Measurements from ENCODE around the gene CORT. TPM values are rescaled to one million over a fixed set of nuclear protein-coding genes. Genes with fewer than 3 reads are reported as not detected.
"Not testable (repeated sequence)": the region's sequence is repeated elsewhere in the genome, so short reads cannot be mapped to it uniquely, and the experiment has no call there.

Gene CORT
- polyA plus RNA-seq, 2 donors, result 0.18 to 0.20 TPM

DNA sequence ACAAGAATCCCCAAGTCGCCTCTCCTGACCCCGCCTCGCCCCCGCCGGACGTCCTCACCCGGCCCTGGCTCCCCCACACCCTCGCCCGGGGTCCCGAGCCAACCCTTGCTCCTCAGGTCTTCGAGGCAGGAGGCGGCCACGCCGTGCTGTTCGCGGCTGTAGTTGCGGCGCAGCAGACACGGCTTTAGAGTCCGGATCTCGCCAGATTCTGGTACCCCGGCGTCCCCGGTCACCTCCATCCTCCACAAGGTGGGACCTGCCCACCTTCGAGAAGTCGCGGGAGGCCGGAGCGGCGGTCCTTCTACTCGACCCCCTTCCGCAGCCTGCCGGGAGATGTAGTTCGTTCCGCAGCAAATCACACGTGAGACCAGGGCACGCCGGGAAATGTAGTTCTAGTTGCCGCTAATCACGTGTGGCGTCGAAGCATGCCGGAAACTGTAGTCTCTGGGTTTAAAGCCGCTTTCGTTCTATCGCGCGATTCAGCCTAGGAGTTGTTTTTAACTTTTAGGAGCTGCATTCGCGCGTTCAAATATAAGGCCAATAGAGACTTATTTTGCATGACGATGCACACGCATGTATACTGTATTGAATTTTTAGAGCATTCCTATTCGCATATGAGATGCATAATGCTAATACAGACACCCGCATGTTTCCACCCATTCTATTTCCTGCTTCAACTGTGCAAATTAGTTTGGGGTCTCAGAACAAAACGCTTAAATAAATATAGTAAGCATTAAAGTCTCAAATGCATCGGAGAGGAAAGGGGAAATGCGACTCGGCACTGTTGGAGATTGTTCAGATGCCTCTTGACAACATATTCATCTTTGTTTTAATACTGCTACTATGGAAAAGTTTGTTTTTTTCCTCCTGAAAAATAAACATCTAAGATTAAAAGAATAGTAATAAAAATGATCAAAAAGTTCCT lies 22.7 kb downstream of the CORT start, which contains the start of gene DFFA:
TSS of gene DFFA (minus strand) at position 310 of the 925 bp plus-strand sequence. CDS start at position 239, 71 bp downstream.
- Histone ChIP-seq H3K4me1 (ENCODE audit: control insufficient read depth in 2 of 2, insufficient read depth in 2 of 2, low read length in 1 of 2) (peaks cover 0 to 3% of the 10 kb centered on the region in 2 donors), H3K27ac (ENCODE audit: low read depth in 2 of 2, low read length in 1 of 2) (peak within 1 kb of the TSS; percentile 69 to 82), H3K27me3 (ENCODE audit: control insufficient read depth in 1 of 2, insufficient read depth in 2 of 2, low read length in 2 of 2) (no peaks in the 10 kb centered on the region), H3K9me3 (ENCODE audit: control insufficient read depth in 2 of 2, insufficient read depth in 1 of 2, low read depth in 1 of 2, low read length in 1 of 2) (no peaks in the 10 kb centered on the region), H3K36me3 (ENCODE audit: control insufficient read depth in 2 of 2, insufficient read depth in 2 of 2, low read length in 1 of 2) (peaks cover 0 to 11% of the 10 kb centered on the region in 2 donors), H3K4me3 (ENCODE audit: low read depth in 1 of 2, low read length in 2 of 2) (peak within 1 kb of the TSS; percentile 64 to 86)
- WGBS, 2 donors, result 1% methylated on average over 59 of the region's 59 CpGs

DNA sequence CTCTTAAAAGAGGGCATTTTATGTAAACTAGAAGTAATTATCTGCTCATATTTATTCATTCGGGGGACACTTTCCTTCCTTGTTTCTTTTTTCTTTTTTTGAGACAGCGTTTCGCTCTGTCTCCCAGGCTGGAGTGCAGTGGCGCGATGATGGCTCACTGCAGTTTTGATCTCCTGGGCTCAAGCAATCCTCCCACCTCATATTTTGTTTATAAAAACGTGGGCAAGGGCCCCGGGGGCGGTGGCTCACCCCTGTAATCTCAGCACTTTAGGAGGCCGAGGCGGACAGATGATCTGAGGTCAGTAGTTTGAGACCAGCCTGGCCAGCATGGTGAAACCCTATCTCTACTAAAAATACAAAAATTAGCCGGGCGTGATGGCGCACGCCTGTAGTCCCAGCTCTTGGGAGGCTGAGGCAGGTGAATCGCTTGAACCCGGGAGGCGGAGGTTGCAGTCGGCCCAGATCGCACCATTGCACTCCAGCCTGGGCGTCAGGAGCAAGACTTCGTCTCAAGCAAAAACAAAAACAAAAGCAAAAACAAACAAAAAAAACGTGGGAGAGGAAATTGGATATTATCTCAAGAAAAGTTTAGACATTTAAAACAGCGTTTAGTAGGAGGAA lies 23.4 kb downstream of the CORT start:
- H3K27ac ChIP-seq (ENCODE audit: low read depth in 2 of 2, low read length in 1 of 2), result no peak overlapping the region

DNA sequence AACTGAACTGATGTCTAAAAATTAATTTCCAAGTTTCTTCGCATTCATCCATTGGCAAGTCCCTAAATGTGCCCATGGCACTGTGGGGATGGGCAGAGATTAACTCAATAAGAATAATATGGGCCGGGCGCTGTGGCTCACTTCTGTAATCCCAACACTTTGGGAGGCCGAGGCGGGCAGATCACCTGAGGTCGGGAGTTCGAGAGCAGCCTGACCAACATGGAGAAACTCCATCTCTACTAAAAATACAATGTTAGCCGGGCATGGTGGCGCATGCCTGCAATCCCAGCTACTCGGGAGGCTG lies 24.4 kb downstream of the CORT start:
- H3K27ac ChIP-seq (ENCODE audit: low read depth in 2 of 2, low read length in 1 of 2); H3K9me3 ChIP-seq (ENCODE audit: control insufficient read depth in 2 of 2, insufficient read depth in 1 of 2, low read depth in 1 of 2, low read length in 1 of 2); H3K27me3 ChIP-seq (ENCODE audit: control insufficient read depth in 1 of 2, insufficient read depth in 2 of 2, low read length in 2 of 2); H3K36me3 ChIP-seq (ENCODE audit: control insufficient read depth in 2 of 2, insufficient read depth in 2 of 2, low read length in 1 of 2); H3K4me1 ChIP-seq (ENCODE audit: control insufficient read depth in 2 of 2, insufficient read depth in 2 of 2, low read length in 1 of 2): not testable (repeated sequence)
- WGBS, 2 donors, result 87 to 89% methylated on average over 10 of the region's 10 CpGs
- H3K4me3 ChIP-seq (ENCODE audit: low read depth in 1 of 2, low read length in 2 of 2), result peak overlapping the region in 1 of 2 donors; percentile 92

More for the DNA sequence above, 23.4 kb downstream of the CORT start:
- 87 to 88% methylated on average over 23 of the region's 23 CpGs for WGBS, 2 donors
- H3K27me3 ChIP-seq (ENCODE audit: control insufficient read depth in 1 of 2, insufficient read depth in 2 of 2, low read length in 2 of 2), result no peaks in the 10 kb centered on the region
- no peaks in the 10 kb centered on the region for H3K9me3 ChIP-seq (ENCODE audit: control insufficient read depth in 2 of 2, insufficient read depth in 1 of 2, low read depth in 1 of 2, low read length in 1 of 2)
- no peak overlapping the region for H3K4me3 ChIP-seq (ENCODE audit: low read depth in 1 of 2, low read length in 2 of 2)
- H3K4me1 ChIP-seq (ENCODE audit: control insufficient read depth in 2 of 2, insufficient read depth in 2 of 2, low read length in 1 of 2), result peaks cover 0 to 3% of the 10 kb centered on the region in 2 donors
- H3K36me3 ChIP-seq (ENCODE audit: control insufficient read depth in 2 of 2, insufficient read depth in 2 of 2, low read length in 1 of 2), result peaks cover 0 to 8% of the 10 kb centered on the region in 2 donors

DNA sequence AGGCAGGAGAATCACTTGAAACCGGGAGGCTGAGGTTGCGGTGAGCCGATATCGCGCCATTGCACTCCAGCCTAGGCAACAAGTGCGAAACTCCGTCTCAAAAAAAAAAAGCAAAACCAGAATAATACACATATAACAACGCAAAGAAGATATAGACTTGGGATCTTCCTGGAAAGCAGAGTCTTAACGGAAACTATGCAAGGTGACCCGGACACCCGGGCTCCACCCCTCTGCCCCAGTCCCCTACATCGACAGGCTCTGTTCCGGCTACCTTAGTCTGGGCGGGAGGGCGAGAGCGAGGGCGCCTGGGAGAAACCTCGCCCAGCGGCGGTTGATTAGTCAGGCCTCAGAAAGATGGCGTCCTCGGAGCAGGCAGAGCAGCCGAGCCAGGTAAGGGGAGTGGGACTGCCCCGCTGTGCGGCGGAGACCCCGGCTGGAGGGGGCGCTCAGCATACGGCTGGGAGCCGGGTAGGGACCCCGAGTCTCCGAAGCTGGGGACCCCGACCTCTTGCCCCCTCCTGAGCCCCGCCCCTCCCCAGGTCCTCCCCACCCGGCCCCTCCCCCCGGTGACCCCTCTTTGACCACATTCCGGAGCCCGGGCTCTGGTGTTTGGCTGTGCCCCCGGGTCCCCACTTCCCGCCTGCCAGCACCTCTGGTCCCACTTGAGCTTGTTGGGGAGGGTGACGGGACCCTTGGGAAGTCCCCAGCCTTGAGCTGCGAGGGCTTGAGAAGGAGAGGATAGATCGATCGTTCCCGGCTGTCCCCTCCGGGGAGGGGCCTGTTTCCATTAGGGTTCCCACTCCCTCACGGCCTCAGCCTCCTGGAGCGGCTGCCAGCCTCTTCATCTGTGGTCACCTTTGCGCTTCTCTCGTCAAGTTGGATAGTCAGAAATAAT lies 25.0 kb downstream of the CORT start, which contains the start of gene PEX14:
TSS of gene PEX14 (plus strand) at position 338 of the 895 bp plus-strand sequence. CDS start at position 355, 17 bp downstream.
- H3K9me3 ChIP-seq (ENCODE audit: control insufficient read depth in 2 of 2, insufficient read depth in 1 of 2, low read depth in 1 of 2, low read length in 1 of 2), result no peaks in the 10 kb centered on the region
- 10 to 11% methylated on average over 46 to 50 of the region's 50 CpGs for WGBS, 2 donors
- peak within 1 kb of the TSS; percentile 83 to 85 for H3K27ac ChIP-seq (ENCODE audit: low read depth in 2 of 2, low read length in 1 of 2)
- H3K4me1 ChIP-seq (ENCODE audit: control insufficient read depth in 2 of 2, insufficient read depth in 2 of 2, low read length in 1 of 2), result peaks cover 0 to 3% of the 10 kb centered on the region in 2 donors
- H3K27me3 ChIP-seq (ENCODE audit: control insufficient read depth in 1 of 2, insufficient read depth in 2 of 2, low read length in 2 of 2), result no peaks in the 10 kb centered on the region
- H3K4me3 ChIP-seq (ENCODE audit: low read depth in 1 of 2, low read length in 2 of 2), result peak within 1 kb of the TSS; percentile 74 to 92
- H3K36me3 ChIP-seq (ENCODE audit: control insufficient read depth in 2 of 2, insufficient read depth in 2 of 2, low read length in 1 of 2), result no peaks in the 10 kb centered on the region

DNA sequence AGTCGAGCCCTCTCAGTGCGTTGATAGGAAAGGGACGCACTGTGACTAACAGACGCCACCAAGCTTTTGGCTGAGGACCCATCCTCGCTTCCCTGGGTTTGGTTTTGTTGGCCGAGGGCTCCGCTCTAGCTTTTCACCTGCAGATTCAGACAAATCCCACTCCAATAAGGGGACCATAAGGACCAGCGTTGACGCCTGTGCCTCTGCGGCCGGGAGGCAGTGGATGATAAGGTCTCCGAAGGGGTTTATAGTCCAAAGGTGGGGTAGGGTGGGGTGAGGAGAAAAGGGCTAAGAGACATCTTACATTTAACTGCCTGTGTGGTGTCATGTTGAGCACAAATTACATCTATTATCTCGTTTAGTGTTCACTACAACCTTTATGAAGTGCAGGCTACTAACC lies 25.7 kb downstream of the CORT start:
- Histone ChIP-seq H3K27ac (ENCODE audit: low read depth in 2 of 2, low read length in 1 of 2) (peak overlapping the region; percentile 83 to 85), H3K27me3 (ENCODE audit: control insufficient read depth in 1 of 2, insufficient read depth in 2 of 2, low read length in 2 of 2) (no peaks in the 10 kb centered on the region), H3K9me3 (ENCODE audit: control insufficient read depth in 2 of 2, insufficient read depth in 1 of 2, low read depth in 1 of 2, low read length in 1 of 2) (no peaks in the 10 kb centered on the region), H3K4me3 (ENCODE audit: low read depth in 1 of 2, low read length in 2 of 2) (peak overlapping the region; percentile 74 to 92), H3K36me3 (ENCODE audit: control insufficient read depth in 2 of 2, insufficient read depth in 2 of 2, low read length in 1 of 2) (no peaks in the 10 kb centered on the region), H3K4me1 (ENCODE audit: control insufficient read depth in 2 of 2, insufficient read depth in 2 of 2, low read length in 1 of 2) (peaks cover 0 to 3% of the 10 kb centered on the region in 2 donors)
- 3 to 4% methylated on average over 13 of the region's 13 CpGs for WGBS, 2 donors

DNA sequence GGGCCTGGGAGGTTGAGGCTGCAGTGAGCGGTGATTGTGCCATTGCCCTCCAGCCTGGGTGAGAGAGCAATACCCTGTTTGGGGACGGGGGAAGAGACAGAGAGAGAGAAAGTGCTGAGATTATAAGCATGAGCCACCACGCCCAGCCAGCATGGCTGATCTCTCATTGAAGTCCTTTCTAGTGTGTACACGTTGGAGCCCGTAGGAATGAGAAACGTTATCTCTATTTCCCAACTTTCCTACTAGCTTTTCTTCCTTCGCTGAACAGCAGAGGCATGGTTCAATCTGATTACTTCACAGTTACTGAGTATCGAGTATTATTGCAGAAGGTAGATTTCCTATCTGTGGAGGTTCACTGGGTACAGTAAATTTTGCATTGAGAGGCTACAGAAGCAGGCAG lies 29.5 kb downstream of the CORT start:
- Histone ChIP-seq H3K27ac (ENCODE audit: low read depth in 2 of 2, low read length in 1 of 2) (peak overlapping the region in 1 of 2 donors; percentile 2), H3K27me3 (ENCODE audit: control insufficient read depth in 1 of 2, insufficient read depth in 2 of 2, low read length in 2 of 2) (no peaks in the 10 kb centered on the region), H3K9me3 (ENCODE audit: control insufficient read depth in 2 of 2, insufficient read depth in 1 of 2, low read depth in 1 of 2, low read length in 1 of 2) (no peaks in the 10 kb centered on the region), H3K4me3 (ENCODE audit: low read depth in 1 of 2, low read length in 2 of 2) (no peak overlapping the region), H3K4me1 (ENCODE audit: control insufficient read depth in 2 of 2, insufficient read depth in 2 of 2, low read length in 1 of 2) (no peaks in the 10 kb centered on the region), H3K36me3 (ENCODE audit: control insufficient read depth in 2 of 2, insufficient read depth in 2 of 2, low read length in 1 of 2) (no peaks in the 10 kb centered on the region)
- WGBS, 2 donors, result 61 to 65% methylated on average over 8 of the region's 8 CpGs

DNA sequence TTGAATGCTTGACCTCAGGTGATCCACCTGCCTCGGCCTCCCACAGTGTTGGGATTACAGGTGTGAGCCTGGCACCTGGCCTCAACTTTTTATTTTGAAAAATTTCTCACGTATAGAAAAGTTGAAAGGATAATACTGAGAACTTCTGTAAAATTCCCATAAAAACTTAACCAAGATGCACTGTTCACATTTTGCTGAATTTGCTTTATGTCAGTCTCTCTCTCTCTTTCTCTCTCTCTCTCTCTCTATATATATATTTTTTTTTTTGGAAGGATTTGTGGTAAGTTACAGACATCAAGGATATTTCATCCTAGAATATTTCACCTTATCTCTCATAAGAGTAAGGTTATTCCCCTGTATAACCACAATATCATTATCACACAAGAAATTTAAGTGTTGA lies 30.8 kb downstream of the CORT start:
- H3K9me3 ChIP-seq (ENCODE audit: control insufficient read depth in 2 of 2, insufficient read depth in 1 of 2, low read depth in 1 of 2, low read length in 1 of 2), result no peaks in the 10 kb centered on the region
- no peaks in the 10 kb centered on the region for H3K27me3 ChIP-seq (ENCODE audit: control insufficient read depth in 1 of 2, insufficient read depth in 2 of 2, low read length in 2 of 2)
- H3K4me1 ChIP-seq (ENCODE audit: control insufficient read depth in 2 of 2, insufficient read depth in 2 of 2, low read length in 1 of 2), result no peaks in the 10 kb centered on the region
- H3K36me3 ChIP-seq (ENCODE audit: control insufficient read depth in 2 of 2, insufficient read depth in 2 of 2, low read length in 1 of 2), result peaks cover 0 to 2% of the 10 kb centered on the region in 2 donors
- 80 to 87% methylated on average over 2 of the region's 2 CpGs for WGBS, 2 donors
- H3K4me3 ChIP-seq (ENCODE audit: low read depth in 1 of 2, low read length in 2 of 2), result no peak overlapping the region
- H3K27ac ChIP-seq (ENCODE audit: low read depth in 2 of 2, low read length in 1 of 2), result no peak overlapping the region

DNA sequence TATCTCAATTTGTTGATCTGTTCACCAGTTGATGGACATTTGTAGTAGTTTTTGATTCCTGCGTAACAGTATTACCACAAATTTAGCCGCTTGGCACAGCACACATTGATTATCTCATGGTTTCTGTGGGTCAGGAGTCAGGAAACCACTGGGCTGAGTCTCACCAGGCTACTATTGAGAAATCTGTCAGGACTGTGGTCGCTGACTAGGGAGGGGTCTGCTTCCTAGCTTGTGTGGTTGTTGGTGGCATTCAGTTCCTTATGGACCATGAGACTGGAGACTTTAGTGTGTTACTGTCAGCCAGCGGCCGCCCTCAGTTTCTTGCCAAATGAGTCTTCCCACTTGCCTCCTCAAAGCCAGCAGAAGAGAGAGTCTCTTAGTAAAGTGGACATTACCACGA lies 34.7 kb downstream of the CORT start:
- no peak overlapping the region for H3K27ac ChIP-seq (ENCODE audit: low read depth in 2 of 2, low read length in 1 of 2)
- H3K36me3 ChIP-seq (ENCODE audit: control insufficient read depth in 2 of 2, insufficient read depth in 2 of 2, low read length in 1 of 2), result peaks cover 0 to 2% of the 10 kb centered on the region in 2 donors
- H3K4me3 ChIP-seq (ENCODE audit: low read depth in 1 of 2, low read length in 2 of 2), result no peak overlapping the region
- 89 to 94% methylated on average over 6 of the region's 6 CpGs for WGBS, 2 donors
- no peaks in the 10 kb centered on the region for H3K27me3 ChIP-seq (ENCODE audit: control insufficient read depth in 1 of 2, insufficient read depth in 2 of 2, low read length in 2 of 2)
- H3K4me1 ChIP-seq (ENCODE audit: control insufficient read depth in 2 of 2, insufficient read depth in 2 of 2, low read length in 1 of 2), result no peaks in the 10 kb centered on the region
- H3K9me3 ChIP-seq (ENCODE audit: control insufficient read depth in 2 of 2, insufficient read depth in 1 of 2, low read depth in 1 of 2, low read length in 1 of 2), result no peaks in the 10 kb centered on the region

All from esophagus (tissue), 2 donors.